HG03469 (cell line): ENCODE data around the gene CRAMP1.
"Not testable (repeated sequence)": the region's sequence is repeated elsewhere in the genome, so short reads cannot be mapped to it uniquely, and the experiment has no call there.

Experiments used
- ATAC-seq: cut with Tn5 transposase; IDR thresholded peaks from one replicate; pipeline ENCODE4 v1.9.1; 2021; ENCODE audit warnings: mild to moderate bottlenecking, moderate library complexity, moderate number of reproducible peaks; ENCODE audit not compliant: unreplicated experiment

The CRAMP1 gene

DNA sequence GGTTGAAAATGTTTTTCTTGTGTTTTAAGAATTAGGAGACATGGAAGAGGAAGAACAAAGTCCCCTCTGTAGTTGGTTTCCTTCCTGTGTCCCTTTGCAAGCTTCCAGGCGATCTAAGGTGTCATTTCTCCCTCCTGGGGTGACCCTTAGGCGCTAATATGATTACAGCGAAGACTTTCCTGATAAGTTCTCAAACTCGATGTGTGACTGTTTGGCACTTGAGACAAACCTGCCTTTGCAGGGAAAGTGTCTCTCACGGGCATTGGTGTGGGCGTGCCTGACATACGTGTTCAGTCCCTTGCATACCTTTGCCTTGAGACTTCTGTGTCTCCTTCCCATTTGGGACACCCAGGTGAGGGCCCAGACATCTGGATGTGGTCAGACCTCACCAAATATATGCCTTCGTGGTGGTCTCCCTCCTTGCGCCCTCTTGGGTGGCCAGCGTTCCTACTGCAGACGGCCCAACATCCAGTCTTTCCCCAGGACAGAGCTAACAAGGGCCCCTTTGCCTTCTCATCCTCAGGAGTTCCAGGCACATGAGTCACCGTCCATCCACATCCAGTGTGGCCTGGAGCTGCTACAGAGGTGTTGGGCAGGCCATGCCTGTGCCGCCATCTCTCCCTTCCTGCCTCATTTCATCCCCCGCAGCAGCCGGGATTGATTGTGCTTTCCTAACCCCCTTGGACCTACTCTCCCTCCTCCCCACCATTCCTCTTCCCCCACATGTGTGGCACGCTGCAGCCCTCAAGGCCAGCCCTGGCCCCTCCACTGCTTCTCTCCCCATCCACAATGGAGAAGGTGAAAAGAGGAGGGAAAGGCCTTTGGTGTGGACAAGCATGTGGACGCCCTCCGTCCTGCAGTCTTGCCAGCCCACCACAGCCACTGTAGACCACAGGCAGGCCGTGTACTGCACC, 62.8 kb downstream of the CRAMP1 start:
- ATAC-seq = no peak

DNA sequence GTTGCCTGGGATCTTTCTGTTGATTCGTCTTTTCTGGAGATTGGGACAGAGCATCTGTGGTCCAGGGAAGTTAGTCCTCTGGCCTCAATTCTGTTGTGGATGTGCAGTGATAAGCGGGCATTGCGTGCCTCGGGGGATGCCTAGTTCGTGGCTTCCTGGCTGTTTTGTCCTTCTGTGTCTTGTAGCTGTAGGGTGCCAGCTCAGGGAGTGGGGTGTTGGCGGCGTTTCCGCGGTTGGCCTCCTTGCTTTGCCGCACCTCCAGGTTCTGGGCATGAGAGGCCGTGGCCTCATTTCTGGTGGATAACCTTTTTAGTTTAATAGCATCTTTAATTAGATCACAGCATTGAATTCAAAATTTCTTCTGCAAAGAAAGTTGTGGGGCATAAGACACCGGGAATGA, 64.5 kb downstream of the CRAMP1 start:
- ATAC-seq = no peak

DNA sequence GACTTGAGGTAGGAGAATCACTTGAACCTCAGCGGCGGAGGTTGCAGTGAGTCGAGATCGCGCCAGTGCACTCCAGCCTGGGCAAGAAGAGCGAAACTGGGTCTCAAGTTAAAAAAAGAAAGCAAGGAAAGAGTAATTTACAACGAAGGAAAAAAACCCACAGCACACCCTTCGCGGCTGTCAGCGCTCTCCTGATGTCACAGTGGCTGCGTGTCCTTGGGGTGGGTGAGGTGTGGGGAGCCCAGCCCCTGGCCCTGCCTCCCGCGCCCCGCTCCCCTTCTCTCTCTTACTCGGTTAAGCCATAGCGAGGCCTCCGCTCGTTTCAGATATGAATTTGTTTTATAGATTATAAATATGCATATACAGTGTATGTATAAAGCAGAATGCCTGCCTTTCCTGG, 65.2 kb downstream of the CRAMP1 start:
- ATAC-seq = no peak

DNA sequence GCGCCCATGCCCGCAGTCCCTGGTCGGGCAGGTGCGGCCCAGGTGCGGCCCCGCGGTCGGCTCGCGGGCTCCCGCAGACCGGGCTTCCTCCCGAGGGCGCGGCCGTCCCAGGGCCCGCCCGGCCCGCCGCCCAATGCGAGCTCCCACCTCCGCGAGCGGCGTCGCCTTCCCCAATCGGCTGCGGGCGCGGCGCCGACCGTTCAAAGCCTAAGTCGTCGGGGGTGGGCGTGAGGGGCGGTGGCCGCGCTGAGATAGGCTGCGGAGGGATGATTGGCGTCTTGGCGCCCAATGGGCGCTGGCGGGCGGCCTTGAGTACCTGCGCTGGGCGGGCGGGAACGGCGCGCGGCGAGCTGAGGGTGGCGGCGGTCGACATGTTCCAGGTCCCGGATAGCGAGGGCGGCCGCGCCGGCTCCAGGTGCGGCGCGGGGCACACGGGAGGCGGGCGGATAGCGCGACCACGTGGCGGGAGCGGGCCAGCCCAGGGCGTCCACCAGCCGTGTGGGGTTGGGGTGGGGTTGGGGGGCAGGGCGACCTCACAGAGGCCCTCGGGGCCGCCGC, 65.9 kb downstream of the CRAMP1 start, which contains the start of gene JPT2:
Gene JPT2 (plus strand): TSS at position 338 of the 558 bp plus-strand sequence. CDS start 34 bp downstream, at position 372.
- ATAC-seq = peak; percentile 80

DNA sequence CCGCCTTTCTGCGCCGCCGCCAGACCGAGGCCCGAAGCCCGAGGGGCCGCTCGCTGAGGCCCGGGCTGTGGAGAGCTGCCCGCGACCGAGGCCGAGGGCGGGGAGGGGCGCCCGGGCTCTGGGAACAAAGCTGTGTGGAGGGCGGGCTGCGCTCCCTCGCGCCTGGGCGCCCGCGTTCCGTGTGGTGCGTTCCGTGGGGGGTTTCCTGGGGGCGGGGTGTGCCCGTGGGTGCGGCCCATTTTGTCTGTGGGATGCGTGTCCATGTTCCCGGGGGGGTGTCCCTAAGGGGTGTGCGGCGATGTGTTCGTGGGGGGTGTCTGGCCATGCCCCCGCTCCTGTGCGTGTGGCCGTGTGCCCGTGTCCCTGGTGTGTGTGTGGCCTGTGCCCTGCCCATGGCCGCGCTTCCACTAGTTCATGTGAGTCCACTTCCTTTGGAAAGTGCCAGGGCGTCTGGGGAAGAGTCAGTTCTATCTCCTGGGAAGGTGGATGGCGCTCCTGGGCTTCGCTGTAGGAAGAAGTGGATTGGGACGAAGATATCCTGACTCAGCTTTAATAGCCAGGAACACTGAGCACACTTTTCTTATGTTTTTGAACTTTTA, 66.4 kb downstream of the CRAMP1 start:
- no peak for ATAC-seq

DNA sequence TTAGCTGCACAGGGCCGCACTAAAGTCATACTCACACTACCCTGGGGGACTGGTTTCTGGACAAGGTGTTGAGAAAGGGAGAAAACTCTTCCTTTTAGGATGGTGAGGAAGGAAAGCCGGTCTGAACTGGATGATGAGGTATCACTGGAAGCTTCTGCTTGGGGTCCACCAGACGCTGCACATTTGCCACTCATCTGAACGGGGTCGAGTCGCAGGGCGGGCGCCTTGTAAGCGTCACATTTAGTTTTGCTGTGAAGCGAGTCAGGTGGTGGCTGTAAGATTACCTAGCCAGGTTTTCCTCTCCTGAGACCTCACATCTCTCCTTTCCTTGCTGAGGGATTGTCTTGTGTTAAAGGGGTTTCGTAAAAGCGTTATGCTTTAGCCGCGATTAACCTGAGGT, 68.2 kb downstream of the CRAMP1 start:
- no peak for ATAC-seq

DNA sequence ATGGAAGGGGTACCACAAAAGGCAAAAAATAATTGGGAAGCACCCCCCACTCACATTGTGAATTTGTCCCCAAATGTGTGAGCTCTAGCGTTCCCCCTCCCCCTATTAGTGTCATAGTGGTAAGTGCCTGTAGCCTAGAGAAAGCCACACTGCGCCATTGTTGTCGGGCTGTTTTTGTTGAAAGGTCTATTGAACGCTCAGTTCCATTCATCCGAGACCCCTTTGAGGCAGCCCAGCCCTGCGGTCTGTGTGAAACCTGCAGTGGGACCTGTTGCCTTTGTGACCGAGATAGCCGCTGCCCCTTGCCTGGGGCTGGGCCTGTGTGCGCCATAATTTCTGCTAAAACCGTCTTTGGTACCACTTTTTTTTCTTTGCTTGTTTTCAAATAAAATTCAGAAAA, 68.9 kb downstream of the CRAMP1 start:
- ATAC-seq = no peak

DNA sequence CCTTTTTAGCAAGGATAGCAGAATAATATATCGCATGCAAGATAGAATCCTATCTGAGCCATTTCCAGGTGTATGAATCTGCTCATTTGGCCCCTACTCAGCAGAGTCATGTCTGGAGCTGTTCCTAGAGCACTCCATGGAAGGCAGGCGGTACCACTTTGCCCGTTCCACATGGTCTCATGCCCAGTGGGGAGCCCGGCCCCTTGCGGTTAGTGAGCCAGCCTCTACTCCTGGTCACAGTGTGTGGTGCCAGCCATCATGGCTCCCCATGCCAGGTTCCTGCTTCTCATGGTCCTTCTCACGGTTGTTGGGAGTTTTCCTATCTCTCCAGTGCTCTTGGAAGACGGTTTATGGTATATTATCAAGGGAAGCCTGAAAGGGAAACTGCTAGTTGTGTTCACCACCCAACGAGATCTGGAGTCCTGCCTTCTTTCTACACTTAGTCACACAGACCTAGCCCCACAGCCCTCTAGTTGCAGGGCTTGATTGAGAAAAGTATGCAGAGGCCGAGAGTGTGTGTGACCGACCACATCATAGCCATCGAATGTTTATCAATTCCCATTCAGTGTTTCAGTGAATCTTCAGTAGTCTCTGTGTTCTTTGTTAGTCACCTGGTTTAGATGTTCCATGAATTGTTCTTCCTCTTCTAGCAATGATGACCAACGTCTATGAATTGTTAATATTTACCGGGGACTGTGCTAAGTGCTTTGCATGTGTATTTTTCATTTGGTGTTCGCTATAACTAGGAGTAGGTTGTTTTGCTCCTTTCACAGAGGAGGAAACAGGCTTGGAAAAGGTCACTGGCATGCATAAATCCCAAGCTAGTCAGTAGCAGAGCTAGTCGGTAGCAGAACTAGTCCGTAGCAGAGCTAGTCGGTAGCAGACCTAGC, 75.5 kb downstream of the CRAMP1 start:
- ATAC-seq = no peak

DNA sequence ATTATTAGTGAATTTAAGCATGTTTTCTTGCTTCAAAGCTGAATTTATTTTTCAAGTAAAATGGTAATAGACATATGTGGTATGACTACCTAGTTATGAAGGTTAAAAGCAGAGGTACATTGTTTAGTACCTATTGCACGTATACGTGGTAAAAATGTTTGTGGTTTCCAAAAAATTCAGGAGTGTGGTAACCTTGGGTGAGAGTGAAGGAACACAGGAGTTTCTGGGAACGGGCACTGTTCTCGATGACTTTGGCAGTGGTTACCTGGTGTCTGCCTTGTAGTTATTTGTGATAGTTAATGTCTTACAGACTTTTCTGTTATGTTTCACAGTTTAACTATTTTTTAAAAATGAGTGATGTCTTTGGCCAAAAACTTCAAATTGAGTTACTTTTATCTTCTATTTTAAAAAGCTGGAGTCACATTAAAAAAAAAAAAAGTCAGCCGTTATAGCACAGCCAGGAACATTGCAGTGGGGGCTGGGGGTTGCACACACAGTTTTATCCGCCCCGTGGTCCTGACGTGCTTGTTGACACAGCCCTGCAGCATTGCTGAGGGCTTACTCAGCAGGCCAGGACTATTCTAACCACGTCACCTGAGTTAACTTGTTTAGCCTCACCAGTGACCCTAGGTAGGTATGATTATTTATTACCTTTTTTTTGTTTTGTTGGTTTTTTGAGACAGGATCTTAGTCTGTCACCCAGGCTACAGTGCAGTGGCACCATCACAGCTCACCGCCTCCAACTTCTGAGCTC, 76.8 kb downstream of the CRAMP1 start:
- ATAC-seq = no peak

DNA sequence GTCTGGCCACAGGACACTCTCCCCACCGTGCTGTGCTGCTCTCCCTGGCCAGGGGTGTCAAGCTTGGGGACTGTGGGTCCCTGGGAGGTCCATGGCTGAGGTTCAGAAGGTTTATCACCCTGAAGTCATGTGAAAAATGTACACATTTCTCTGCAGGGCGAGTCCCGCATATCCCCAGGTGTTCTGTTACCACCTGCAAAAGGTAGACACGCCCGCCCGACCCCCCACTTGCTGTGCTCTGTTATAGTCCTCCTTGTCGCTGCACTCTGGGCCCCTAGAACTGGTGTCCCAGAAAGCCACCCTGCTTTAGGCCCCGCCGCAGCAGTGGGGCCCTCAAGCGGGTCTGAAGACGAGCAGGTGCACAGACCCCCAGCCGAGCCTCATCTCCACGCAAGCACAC, 77.7 kb downstream of the CRAMP1 start:
- no peak for ATAC-seq

DNA sequence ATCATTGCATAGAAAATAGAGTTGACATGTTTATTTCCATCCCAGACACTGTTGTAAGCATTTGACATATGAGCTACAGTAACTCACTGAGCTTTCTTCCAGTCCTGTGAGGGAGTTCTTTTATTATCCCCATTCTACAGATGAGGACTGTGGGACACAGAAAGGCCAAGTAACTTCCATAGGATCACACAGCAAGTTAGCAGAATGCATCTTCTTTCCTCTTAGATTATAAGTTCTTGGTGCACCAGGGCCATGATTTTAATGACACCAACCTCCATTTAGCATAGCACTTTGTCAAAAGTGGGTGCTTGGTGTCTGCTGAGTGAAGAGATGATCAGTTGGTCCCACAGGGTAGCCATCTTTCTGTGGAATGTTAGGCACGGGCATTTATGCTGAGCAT, 78.7 kb downstream of the CRAMP1 start:
- ATAC-seq = no peak

DNA sequence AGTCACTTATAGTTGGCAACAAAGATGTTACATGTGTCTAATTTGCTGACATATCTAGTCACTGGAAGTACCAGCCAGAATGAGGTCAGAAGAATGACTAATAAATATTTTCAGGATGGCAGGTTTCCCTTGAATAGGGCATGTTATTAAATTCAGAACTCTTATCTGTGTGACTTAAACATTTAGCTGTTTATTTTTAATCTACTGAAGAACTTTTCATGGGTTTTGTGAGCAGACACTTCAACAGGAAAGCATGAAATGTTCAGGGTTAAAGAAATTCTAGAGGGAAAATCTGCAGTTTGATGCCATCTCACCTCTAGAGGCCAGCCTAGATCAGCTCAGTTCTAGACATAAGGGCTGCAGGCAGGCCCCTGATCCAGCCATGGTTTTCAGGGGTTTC, 79.1 kb downstream of the CRAMP1 start:
- ATAC-seq = no peak

DNA sequence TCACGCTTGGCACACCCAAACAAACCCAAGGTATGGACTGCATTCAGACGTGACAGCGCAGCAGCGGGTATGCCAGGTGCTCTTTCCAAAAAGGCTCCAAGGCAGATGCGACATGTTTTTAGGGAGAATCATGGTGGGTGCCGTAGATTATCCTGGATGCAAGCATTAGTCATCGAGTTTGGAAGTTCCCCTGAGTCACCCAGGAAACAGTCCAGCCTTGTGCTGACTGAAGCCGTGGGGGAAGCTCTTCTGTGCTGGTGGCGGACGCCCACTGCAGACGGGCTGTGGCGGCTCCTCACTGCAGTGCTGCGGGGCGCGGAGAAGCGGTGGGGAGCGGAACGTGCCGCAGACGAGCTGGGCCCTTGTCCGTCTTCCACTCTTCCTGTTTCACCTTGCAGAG, 79.8 kb downstream of the CRAMP1 start:
- ATAC-seq = no peak

DNA sequence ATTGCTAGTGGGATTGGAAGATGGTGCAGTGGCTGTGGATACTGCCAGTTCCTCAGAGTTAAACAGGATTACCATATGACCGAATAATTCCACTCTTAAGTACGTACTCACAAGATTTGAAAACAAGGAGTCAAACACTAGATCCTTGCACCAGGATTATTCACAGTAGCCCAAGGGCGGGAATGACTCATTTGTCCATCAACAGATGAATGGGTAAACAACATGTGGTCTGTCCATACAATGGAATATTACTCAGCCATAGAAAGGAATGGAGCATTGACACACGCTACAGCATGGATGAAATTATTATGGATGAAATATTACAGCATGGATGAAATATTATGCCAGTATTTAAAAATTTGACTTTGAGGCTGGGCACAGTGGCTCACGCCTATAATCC, 84.7 kb downstream of the CRAMP1 start:
- ATAC-seq = no peak

DNA sequence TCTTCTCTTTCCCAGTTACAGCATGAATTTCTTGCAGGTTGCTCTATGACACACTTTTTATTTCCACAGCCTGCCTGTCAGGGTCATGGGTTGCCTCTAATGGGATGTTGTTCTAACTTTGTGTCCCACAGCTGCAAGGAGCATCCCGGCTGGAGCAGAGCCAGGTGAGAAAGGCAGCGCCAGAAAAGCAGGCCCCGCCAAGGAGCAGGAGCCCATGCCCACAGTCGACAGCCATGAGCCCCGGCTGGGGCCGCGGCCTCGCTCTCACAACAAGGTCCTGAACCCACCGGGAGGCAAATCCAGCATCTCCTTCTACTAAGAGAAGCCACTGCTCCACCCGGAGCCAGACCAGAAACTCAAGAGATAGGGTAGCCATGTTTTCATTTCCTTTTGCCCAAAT, 86.5 kb downstream of the CRAMP1 start:
- no peak for ATAC-seq

DNA sequence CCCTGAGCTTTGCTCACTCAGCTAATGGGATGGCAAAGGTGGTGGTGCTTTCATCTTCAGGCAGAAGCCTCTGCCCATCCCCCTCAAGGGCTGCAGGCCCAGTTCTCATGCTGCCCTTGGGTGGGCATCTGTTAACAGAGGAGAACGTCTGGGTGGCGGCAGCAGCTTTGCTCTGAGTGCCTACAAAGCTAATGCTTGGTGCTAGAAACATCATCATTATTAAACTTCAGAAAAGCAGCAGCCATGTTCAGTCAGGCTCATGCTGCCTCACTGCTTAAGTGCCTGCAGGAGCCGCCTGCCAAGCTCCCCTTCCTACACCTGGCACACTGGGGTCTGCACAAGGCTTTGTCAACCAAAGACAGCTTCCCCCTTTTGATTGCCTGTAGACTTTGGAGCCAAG, 88.1 kb downstream of the CRAMP1 start:
- no peak for ATAC-seq

DNA sequence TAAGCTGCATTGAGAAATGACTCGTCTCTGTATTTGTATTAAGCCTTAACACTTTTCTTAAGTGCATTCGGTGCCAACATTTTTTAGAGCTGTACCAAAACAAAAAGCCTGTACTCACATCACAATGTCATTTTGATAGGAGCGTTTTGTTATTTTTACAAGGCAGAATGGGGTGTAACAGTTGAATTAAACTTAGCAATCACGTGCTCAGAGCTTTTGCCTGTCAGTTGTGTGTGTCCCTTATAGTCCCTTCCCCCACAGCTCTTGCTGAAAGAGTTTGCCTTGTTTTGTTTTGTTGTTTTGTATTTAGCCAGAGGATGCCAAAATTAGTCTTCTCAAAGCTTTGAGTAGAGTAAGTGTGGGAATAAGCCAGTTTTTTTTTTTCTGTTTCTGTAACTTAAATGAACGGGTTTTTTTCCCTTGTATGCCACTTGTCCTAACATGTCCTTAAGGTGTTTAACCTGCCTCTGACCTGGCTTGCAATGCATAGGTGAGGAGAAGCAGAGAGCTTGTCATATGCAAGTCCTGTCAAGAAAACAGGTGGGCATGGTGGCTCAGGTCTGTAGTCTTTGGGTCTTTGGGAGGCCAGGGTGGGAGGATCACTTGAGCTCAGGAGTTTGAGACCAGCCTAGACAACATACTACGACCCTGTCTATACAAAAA, 89.2 kb downstream of the CRAMP1 start:
- ATAC-seq = no peak

DNA sequence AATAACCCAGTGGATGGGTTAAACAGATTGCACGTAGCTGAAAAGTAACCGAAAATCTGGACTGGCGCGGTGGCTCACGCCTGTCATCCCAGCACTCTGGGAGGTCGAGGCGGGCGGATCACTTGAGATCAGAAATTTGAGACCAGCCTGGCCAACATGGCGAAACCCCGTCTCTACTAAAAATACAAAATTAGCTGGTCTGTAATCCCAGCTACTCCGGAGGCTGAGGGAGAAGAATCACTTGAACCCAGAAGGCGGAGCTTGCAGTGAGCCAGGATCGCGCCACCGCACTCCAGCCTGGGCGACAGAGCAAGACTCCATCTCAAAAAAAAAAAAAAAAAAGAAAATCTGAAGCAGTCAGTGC, 93.1 kb downstream of the CRAMP1 start:
- not testable (repeated sequence) for ATAC-seq

DNA sequence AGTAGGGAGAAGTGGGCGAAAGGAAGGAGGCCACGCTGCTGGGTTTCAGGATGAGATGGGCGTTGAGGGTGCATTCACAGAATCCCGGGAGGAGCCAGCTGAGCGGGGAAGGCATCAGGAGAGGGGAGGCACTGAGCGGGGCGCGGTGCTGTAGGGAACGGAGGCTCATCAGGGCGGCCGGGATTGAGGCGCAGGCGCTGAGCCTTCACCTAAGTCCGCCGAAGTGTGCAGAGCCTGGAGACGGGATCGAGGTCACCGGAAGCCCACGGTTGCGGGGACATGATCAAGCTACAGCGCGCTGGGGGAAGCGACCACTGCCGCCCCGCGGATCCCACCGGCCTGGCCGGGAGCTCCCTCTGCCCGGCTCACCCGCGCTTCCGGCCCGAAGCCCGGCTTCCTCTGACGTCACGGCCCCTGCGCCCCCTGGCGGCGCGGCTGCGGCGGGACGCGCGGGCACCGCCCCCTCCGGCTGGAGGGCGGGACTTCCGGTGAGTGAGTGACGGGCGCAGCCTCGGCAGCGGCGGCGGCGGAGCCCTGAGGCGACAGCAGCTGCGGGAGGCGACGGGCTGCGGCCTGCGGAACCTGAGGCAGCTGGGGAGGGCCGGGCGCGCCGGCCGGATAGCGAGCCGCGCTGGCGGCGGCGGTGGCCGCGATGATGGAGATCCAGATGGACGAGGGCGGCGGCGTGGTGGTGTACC, 93.7 kb downstream of the CRAMP1 start, which contains the start of gene MAPK8IP3:
Gene MAPK8IP3 (plus strand): TSS at position 508 of the 698 bp plus-strand sequence. CDS start 145 bp downstream, at position 653.
- ATAC-seq = peak; percentile 61
